ENCODE data around the gene RAB44.

DNA sequence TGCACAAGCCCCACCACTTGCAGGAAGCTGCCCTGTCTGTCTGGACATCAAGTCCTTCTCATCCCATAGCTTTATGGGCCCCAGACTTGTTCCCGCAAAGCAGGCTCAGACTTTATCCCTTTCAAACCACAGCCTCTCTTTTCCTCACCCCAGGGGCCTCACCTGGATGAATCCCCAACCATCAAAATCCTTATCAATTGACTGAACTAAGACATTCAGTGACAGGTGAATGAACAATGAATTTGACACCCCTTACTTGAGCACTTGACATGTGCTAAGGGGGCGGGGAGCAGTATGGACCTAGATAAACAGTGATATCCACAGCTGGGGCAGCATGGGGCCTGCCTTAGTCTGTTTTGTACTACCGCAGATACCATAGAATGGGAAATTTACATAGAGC lies 5.0 kb downstream of the RAB44 start:
- TF ChIP-seq BRF1 (IDR thresholded peaks at IDR 0.05; ENCODE audit: borderline replicate concordance, extremely low read depth, insufficient read length) = no peak
- TF ChIP-seq NFRKB (IDR thresholded peaks at IDR 0.05; ENCODE audit: low read depth) = no peak
- no peak for TF ChIP-seq HDAC2 (IDR thresholded peaks at IDR 0.05)

Measured in K562 (cell line).